Naive thymus-derived CD4-positive, alpha-beta T cell (primary cell): ENCODE measurements around the gene RHOD. TPM values are rescaled to one million over a fixed set of nuclear protein-coding genes. Genes with fewer than 3 reads are reported as not detected.

Source experiments
- ATAC-seq: fragments of 150-1000 bp; cut with Tn5 transposase; 2 replicates; pipeline ENCODE4 v1.10.0; 2021; ENCODE audit warnings: mild to moderate bottlenecking, moderate library complexity
- CTCF ChIA-PET: fragments of 350-600 bp; sonication (Branson Sonifier 250); formaldehyde crosslinking; loops from one replicate; lab custom pipeline; 2021; ENCODE audit warnings: antibody characterized with exemption; lab: Charles Lee
- POLR2A ChIA-PET: fragments of 350-600 bp; sonication (Branson Sonifier 250); formaldehyde crosslinking; loops from one replicate; lab custom pipeline; 2021; ENCODE audit warnings: antibody characterized with exemption, inconsistent platforms; lab: Charles Lee
- DNase-seq, 9 donors: peaks; one replicate each; pipeline versions ENCODE4 v3.0.0 to v3.0.0-alpha.2; 2020 to 2022; ENCODE audit warnings: mixed read lengths in 1 of 9
- H3K27ac ChIP-seq: one replicate; pipeline ENCODE4 v1.7.0; 2013; ENCODE audit warnings: mild to moderate bottlenecking, low read depth, low read length, moderate library complexity
- H3K27me3 ChIP-seq, 2 donors: one replicate each; pipeline ENCODE4 v1.7.0; 2013; ENCODE audit warnings: low read length in 2 of 2, mild to moderate bottlenecking in 2 of 2, moderate library complexity in 2 of 2; ENCODE audit not compliant: control insufficient read depth in 2 of 2, insufficient read depth in 2 of 2
- H3K36me3 ChIP-seq, 3 experiments: 1 replicate in 2 of 3; 2 replicates in 1 of 3; pipeline ENCODE4 v1.7.0; 2013; ENCODE audit warnings: low read length in 3 of 3, mild to moderate bottlenecking in 3 of 3, moderate library complexity in 1 of 3; ENCODE audit not compliant: insufficient read depth in 3 of 3, control insufficient read depth in 2 of 3
- H3K4me1 ChIP-seq, 2 donors: one replicate each; pipeline ENCODE4 v1.7.0; 2013; ENCODE audit warnings: low read length in 2 of 2, mild to moderate bottlenecking in 2 of 2, moderate library complexity in 1 of 2; ENCODE audit not compliant: control insufficient read depth in 2 of 2, insufficient read depth in 2 of 2
- H3K4me3 ChIP-seq: 2 replicates; pipeline ENCODE4 v1.7.0; 2013; ENCODE audit warnings: mild to moderate bottlenecking, low read length
- H3K9me3 ChIP-seq, 3 experiments: 1 replicate in 2 of 3; 2 replicates in 1 of 3; pipeline ENCODE4 v1.7.0; 2013; ENCODE audit warnings: low read length in 3 of 3; ENCODE audit not compliant: control insufficient read depth in 2 of 3
- H3K27ac Mint-ChIP-seq, 9 donors: one replicate each; pipeline ENCODE4 v1.8.0; 2020 to 2022; ENCODE audit warnings: mixed read lengths in 9 of 9, mild to moderate bottlenecking in 8 of 9, moderate library complexity in 5 of 9, inconsistent platforms in 2 of 9
- H3K27me3 Mint-ChIP-seq, 5 donors: one replicate each; pipeline ENCODE4 v1.8.0; 2021 to 2022; ENCODE audit warnings: mixed read lengths in 5 of 5, mild to moderate bottlenecking in 1 of 5
- H3K36me3 Mint-ChIP-seq, 5 donors: one replicate each; pipeline ENCODE4 v1.8.0; 2020 to 2022; ENCODE audit warnings: mixed read lengths in 5 of 5, mild to moderate bottlenecking in 3 of 5, inconsistent platforms in 1 of 5
- H3K4me1 Mint-ChIP-seq, 7 donors: one replicate each; pipeline ENCODE4 v1.8.0; 2020 to 2022; ENCODE audit warnings: mixed read lengths in 7 of 7, mild to moderate bottlenecking in 3 of 7, inconsistent platforms in 1 of 7
- H3K4me3 Mint-ChIP-seq, 10 donors: one replicate each; pipeline ENCODE4 v1.8.0; 2020 to 2022; ENCODE audit warnings: mild to moderate bottlenecking in 10 of 10, mixed read lengths in 10 of 10, moderate library complexity in 6 of 10, inconsistent platforms in 2 of 10
- H3K9me3 Mint-ChIP-seq, 11 donors: one replicate each; pipeline ENCODE4 v1.8.0; 2020 to 2022; ENCODE audit warnings: mixed read lengths in 11 of 11, mild to moderate bottlenecking in 4 of 11, inconsistent platforms in 1 of 11, moderate library complexity in 1 of 11
- intact Hi-C, 2 donors: fragments of 100-400 bp; cut with micrococcal nuclease; formaldehyde crosslinking; loops; one replicate each; pipeline ENCODE4 v1.15.1; 2023
- polyA plus RNA-seq, 2 donors: library from polyadenylated mRNA; unstranded; fragments of 300-500 nt; fragmentation: Illumina TruSeq; gene quantifications; one replicate each; pipeline ENCODE4 v1.2.3, GENCODE V29; 2021
- total RNA-seq, 6 experiments: library from RNA in 5 of 6; stranded (reverse) in 5 of 6; gene quantifications; 1 replicate in 5 of 6; 2 replicates in 1 of 6; pipeline ENCODE4 v1.2.3 and lab custom pipeline; 2021 to 2026

The RHOD gene
- total and polyA plus RNA-seq, 7 experiments from 2014 or later = 0.34 to 1.3 (median 0.62) TPM; not detected in 4

GRCh38 chr11:67118801-67119584, 62.3 kb downstream of the RHOD start, which contains the start of gene KDM2A:
KDM2A (plus strand) TSS chr11:67119263; CDS start chr11:67121317, 2,054 bp downstream.
- H3K36me3 ChIP-seq = peaks cover 0 to 4% (median 0%) of the 10 kb centered on the region in 3 experiments
- POLR2A ChIA-PET = interaction anchor here (0.5 to 6.0 kb wide), 14 partner anchors 15 to 511 kb away, joined by 3 to 72 read pairs (median 3); partner anchors contain the start of genes NUDT8 and POLD4
- DNase-seq = peak; percentile 93 to 100 (median 98)
- H3K9me3 Mint-ChIP-seq = peaks cover 0 to 1% (median 0%) of the 10 kb centered on the region in 11 donors
- H3K9me3 ChIP-seq = no peaks in the 10 kb centered on the region
- H3K4me1 Mint-ChIP-seq = peaks cover 25 to 48% (median 40%) of the 10 kb centered on the region in 7 donors
- CTCF ChIA-PET = interaction anchor here (0.6 to 1.5 kb wide), 6 partner anchors 9 to 121 kb away, joined by 3 to 5 read pairs (median 3); no protein-coding TSS in a partner anchor
- peak; percentile 92 for ATAC-seq
- no peaks in the 10 kb centered on the region for H3K27me3 ChIP-seq
- H3K4me3 ChIP-seq = peak within 1 kb of the TSS; percentile 86
- peak within 1 kb of the TSS; percentile 95 to 99 (median 98) for H3K4me3 Mint-ChIP-seq
- peaks cover 5 to 14% (median 7%) of the 10 kb centered on the region in 5 donors for H3K36me3 Mint-ChIP-seq
- peaks cover 0 to 5% (median 0%) of the 10 kb centered on the region in 5 donors for H3K27me3 Mint-ChIP-seq
- peaks cover 3 to 7% of the 10 kb centered on the region in 2 donors for H3K4me1 ChIP-seq
- H3K27ac ChIP-seq = peak within 1 kb of the TSS; percentile 98
- H3K27ac Mint-ChIP-seq = peak within 1 kb of the TSS; percentile 84 to 98 (median 95)
- intact Hi-C loops = loop anchor here (1.0 to 5.0 kb wide), 12 partner anchors 37 to 502 kb away; partner anchors contain the start of genes RBM14 (in 2 of the 2), RCE1 (in 2 of the 2), AIP (in 1 of the 2) and CDK2AP2 (in 1 of the 2)

DNA sequence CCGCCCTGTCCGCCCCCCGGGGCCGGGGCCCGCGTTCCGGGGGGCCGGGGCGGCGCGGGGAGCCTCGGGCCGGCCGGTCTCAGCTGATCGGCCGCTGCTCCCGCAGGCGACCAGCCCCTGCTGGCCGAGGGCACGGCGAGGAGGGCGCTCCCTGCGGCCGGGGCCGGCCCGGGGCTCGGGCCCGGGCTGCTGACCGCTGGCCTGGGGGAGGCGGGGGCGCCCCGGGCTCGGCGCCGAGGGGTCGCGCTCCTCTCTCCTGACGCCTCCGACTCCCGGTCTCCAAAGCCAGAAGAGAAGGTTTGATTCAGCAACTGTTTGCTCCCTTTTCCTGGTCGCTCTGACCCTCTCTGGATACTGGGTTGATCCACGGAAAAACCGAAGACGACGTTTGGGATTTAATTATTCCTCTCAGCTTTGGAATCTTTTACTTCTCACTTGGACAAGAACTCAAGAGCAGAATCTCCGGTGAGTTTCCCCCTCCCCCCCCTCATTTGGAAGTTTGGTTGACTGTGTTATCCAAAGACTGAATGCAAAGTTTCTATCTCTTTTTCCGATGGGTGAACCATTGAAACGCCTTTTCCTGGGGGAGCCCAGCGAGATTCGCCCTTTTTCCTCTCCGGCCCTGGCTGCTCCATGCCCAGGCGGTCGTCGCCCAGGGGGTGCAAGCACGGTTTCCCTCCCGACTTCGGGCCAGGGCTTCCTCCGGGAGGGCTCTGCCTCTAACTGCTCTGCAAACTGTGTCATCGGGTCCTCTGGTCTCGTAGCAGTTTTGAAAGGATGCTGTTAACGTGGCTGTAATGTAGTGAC, 63.1 kb downstream of the RHOD start:
- H3K4me3 Mint-ChIP-seq = peak overlapping the region; percentile 95 to 99 (median 98)
- DNase-seq (peak in 8 of 9 donors; percentile 17 to 45 (median 29)), ATAC-seq (no peak)
- H3K27me3 ChIP-seq = no peaks in the 10 kb centered on the region
- H3K9me3 ChIP-seq = no peaks in the 10 kb centered on the region
- H3K4me1 ChIP-seq = peaks cover 3 to 7% of the 10 kb centered on the region in 2 donors
- ChIA-PET CTCF (interaction anchor here (0.6 to 1.5 kb wide), 6 partner anchors 10 to 120 kb away, joined by 3 to 5 read pairs (median 3); no protein-coding TSS in a partner anchor), POLR2A (interaction anchor here (0.5 to 6.0 kb wide), 13 partner anchors 15 to 510 kb away, joined by 3 to 72 read pairs (median 3); partner anchors contain the start of genes NUDT8 and POLD4)
- H3K27ac ChIP-seq = peak overlapping the region; percentile 90
- intact Hi-C loops = loop anchor here (1.0 to 5.0 kb wide), 13 partner anchors 37 to 502 kb away; partner anchors contain the start of genes RBM14 (in 2 of the 2), RCE1 (in 2 of the 2), AIP (in 1 of the 2) and CDK2AP2 (in 1 of the 2)
- H3K27ac Mint-ChIP-seq = peak overlapping the region; percentile 84 to 98 (median 95)
- peaks cover 0 to 4% (median 0%) of the 10 kb centered on the region in 3 experiments for H3K36me3 ChIP-seq
- H3K27me3 Mint-ChIP-seq = peaks cover 0 to 3% (median 0%) of the 10 kb centered on the region in 5 donors
- peaks cover 0 to 1% (median 0%) of the 10 kb centered on the region in 11 donors for H3K9me3 Mint-ChIP-seq
- peak overlapping the region; percentile 86 for H3K4me3 ChIP-seq
- peaks cover 25 to 48% (median 40%) of the 10 kb centered on the region in 7 donors for H3K4me1 Mint-ChIP-seq
- peaks cover 5 to 14% (median 7%) of the 10 kb centered on the region in 5 donors for H3K36me3 Mint-ChIP-seq

- H3K36me3 ChIP-seq = peaks cover 0 to 4% (median 0%) of the 10 kb centered on the region in 3 experiments
- Mint-ChIP-seq H3K4me1 (peaks cover 25 to 53% (median 40%) of the 10 kb centered on the region in 7 donors), H3K4me3 (peak overlapping the region; percentile 95 to 99 (median 98)), H3K9me3 (peaks cover 0 to 1% (median 0%) of the 10 kb centered on the region in 11 donors), H3K27me3 (peaks cover 0 to 3% (median 0%) of the 10 kb centered on the region in 5 donors), H3K27ac (peak overlapping the region; percentile 84 to 98 (median 95)), H3K36me3 (peaks cover 5 to 17% (median 10%) of the 10 kb centered on the region in 5 donors)
- H3K4me1 ChIP-seq = peaks cover 3 to 7% of the 10 kb centered on the region in 2 donors
- peak overlapping the region; percentile 90 for H3K27ac ChIP-seq
- CTCF ChIA-PET = no interaction called here
- POLR2A ChIA-PET = interaction anchor here (6.0 kb wide), 1 partner anchor 16 kb away, joined by 72 read pairs; no protein-coding TSS in a partner anchor
- DNase-seq (no peak), ATAC-seq (no peak)
- no peaks in the 10 kb centered on the region for H3K9me3 ChIP-seq
- intact Hi-C loops = loop anchor here in 1 of 2 donors (5.0 kb wide), 1 partner anchor 42 kb away; no protein-coding TSS in a partner anchor
- H3K4me3 ChIP-seq = peak overlapping the region; percentile 86
- H3K27me3 ChIP-seq = no peaks in the 10 kb centered on the region
Measured at GRCh38 chr11:67120456-67120855, 63.8 kb downstream of the RHOD start.

DNA sequence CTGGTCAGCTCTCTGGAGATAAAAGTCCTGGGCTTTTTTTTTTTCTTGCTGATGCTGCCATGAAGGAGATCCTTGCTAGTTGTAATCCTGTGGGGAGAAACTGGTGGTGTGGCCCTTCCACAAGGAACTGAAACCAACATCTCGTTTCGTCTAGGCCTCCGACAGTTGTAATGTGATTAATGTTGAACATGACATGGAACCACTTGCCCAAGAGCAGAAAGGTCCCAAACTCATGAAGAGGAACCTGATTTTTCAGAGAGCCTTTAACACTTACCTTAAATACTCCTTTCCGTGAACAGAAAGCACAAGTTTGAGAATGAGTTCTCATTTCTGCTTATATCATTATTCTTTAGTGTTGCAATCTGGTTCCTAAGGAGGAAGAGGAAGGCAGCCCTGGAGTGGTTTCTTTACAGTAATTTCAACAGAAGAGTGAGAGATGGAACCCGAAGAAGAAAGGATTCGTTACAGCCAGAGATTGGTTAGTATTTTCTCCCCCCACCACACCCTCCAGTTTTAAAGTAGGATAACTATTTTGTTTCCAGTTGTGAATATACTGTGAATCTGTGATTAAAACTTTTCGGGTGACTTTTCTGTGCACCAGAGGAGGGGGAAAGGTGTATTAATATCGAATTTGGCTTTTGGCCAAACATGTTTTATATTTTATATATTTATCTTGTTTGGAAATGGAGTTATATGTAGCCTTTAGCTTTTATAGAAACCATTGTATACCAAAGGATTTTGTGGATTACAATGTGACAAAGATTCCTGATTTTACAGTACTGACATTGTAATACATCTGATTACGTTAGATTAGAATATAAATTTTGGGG, 64.4 kb downstream of the RHOD start:
- H3K36me3 ChIP-seq = peaks cover 0 to 4% (median 0%) of the 10 kb centered on the region in 3 experiments
- Mint-ChIP-seq H3K36me3 (peaks cover 5 to 17% (median 10%) of the 10 kb centered on the region in 5 donors), H3K9me3 (peaks cover 0 to 1% (median 0%) of the 10 kb centered on the region in 11 donors), H3K4me1 (peaks cover 25 to 51% (median 40%) of the 10 kb centered on the region in 7 donors), H3K27me3 (peaks cover 0 to under 1% (median 0%) of the 10 kb centered on the region in 5 donors), H3K4me3 (peak overlapping the region; percentile 95 to 99 (median 98)), H3K27ac (peak overlapping the region; percentile 84 to 98 (median 95))
- H3K4me3 ChIP-seq = peak overlapping the region; percentile 86
- POLR2A ChIA-PET = interaction anchor here (0.9 to 1.5 kb wide), 2 partner anchors 8 to 281 kb away, joined by 3 to 4 read pairs; no protein-coding TSS in a partner anchor
- intact Hi-C loops = loop anchor here in 1 of 2 donors (5.0 kb wide), 1 partner anchor 41 kb away; no protein-coding TSS in a partner anchor
- peak overlapping the region; percentile 90 for H3K27ac ChIP-seq
- H3K9me3 ChIP-seq = no peaks in the 10 kb centered on the region
- H3K27me3 ChIP-seq = no peaks in the 10 kb centered on the region
- CTCF ChIA-PET = no interaction called here
- DNase-seq (peak in 1 of 9 donors; percentile 16), ATAC-seq (no peak)
- H3K4me1 ChIP-seq = peaks cover 3 to 7% of the 10 kb centered on the region in 2 donors
